Activated B cell treated with CpG ODN at 0.5 μM for 24 hours (primary cell): ENCODE data around the gene LXN. TPM values are rescaled to one million over a fixed set of nuclear protein-coding genes. Genes with fewer than 3 reads are reported as not detected.

Experiments used
- ATAC-seq: fragments of 200-7000 bp; cut with Tn5 transposase; one replicate; pipeline ENCODE4 v1.10.0; 2021; ENCODE audit warnings: low read depth, mild to moderate bottlenecking, moderate library complexity
- CTCF ChIA-PET: fragments of 350-600 bp; sonication (Branson Sonifier 250); formaldehyde crosslinking; loops from one replicate; lab custom pipeline; 2021; ENCODE audit warnings: antibody characterized with exemption; lab: Charles Lee
- POLR2A ChIA-PET: fragments of 350-600 bp; sonication (Branson Sonifier 250); formaldehyde crosslinking; loops from one replicate; lab custom pipeline; 2021; ENCODE audit warnings: antibody characterized with exemption; lab: Charles Lee
- DNase-seq: peaks from one replicate; pipeline ENCODE4 v3.0.0; 2022
- H3K27ac Mint-ChIP-seq: one replicate; pipeline ENCODE4 v1.8.0; 2020; ENCODE audit warnings: mixed read lengths
- H3K27me3 Mint-ChIP-seq: one replicate; pipeline ENCODE4 v1.8.0; 2021; ENCODE audit warnings: mixed read lengths
- H3K36me3 Mint-ChIP-seq: one replicate; pipeline ENCODE4 v1.8.0; 2021; ENCODE audit warnings: low read depth, mixed read lengths
- H3K4me1 Mint-ChIP-seq: one replicate; pipeline ENCODE4 v1.8.0; 2021; ENCODE audit warnings: mixed read lengths
- H3K4me3 Mint-ChIP-seq: one replicate; pipeline ENCODE4 v1.8.0; 2020; ENCODE audit warnings: mild to moderate bottlenecking, mixed read lengths
- H3K9me3 Mint-ChIP-seq: one replicate; pipeline ENCODE4 v1.8.0; 2020; ENCODE audit warnings: mixed read lengths
- CTCF ChIP-seq: fragments of 200-600 bp; IDR thresholded peaks from one replicate; pipeline ENCODE4 v1.8.0; 2022; ENCODE audit warnings: antibody characterized with exemption, mild to moderate bottlenecking
- intact Hi-C: fragments of 100-400 bp; cut with micrococcal nuclease; formaldehyde crosslinking; loops from one replicate; pipeline ENCODE4 v1.15.1; 2024
- total RNA-seq: library from RNA; stranded (reverse); gene quantifications from 2 replicates; pipeline ENCODE4 v1.2.3, GENCODE V29; 2022

LXN gene
- total RNA-seq, 1 donor from 2014 or later: 5.9 TPM

- ChIA-PET POLR2A (no interaction called here), CTCF (interaction anchor here (1.0 kb wide), 1 partner anchor 14 kb away, joined by 6 read pairs; no protein-coding TSS in a partner anchor)
- ATAC-seq (no peak), DNase-seq (no peak)
- Mint-ChIP-seq H3K27me3 (no peaks in the 10 kb centered on the region), H3K4me3 (no peak overlapping the region), H3K27ac (no peak overlapping the region), H3K9me3 (no peaks in the 10 kb centered on the region), H3K4me1 (peaks cover 5% of the 10 kb centered on the region), H3K36me3 (peaks cover 50% of the 10 kb centered on the region)
- intact Hi-C loops: no loop called here
- no peak for TF ChIP-seq CTCF
Measured at GRCh38 chr3:158713094-158713499, 40.6 kb upstream of the LXN start.

- no peak for DNase-seq
- intact Hi-C loops: no loop called here
- no peak for ATAC-seq
- POLR2A ChIA-PET: no interaction called here
- Mint-ChIP-seq H3K9me3 (no peaks in the 10 kb centered on the region), H3K27ac (no peak overlapping the region), H3K4me3 (no peak overlapping the region), H3K36me3 (peaks cover 54% of the 10 kb centered on the region), H3K27me3 (no peaks in the 10 kb centered on the region), H3K4me1 (peaks cover 5% of the 10 kb centered on the region)
- no peak for TF ChIP-seq CTCF
- CTCF ChIA-PET: no interaction called here
Measured at GRCh38 chr3:158712443-158712842, 40.0 kb upstream of the LXN start.

DNA sequence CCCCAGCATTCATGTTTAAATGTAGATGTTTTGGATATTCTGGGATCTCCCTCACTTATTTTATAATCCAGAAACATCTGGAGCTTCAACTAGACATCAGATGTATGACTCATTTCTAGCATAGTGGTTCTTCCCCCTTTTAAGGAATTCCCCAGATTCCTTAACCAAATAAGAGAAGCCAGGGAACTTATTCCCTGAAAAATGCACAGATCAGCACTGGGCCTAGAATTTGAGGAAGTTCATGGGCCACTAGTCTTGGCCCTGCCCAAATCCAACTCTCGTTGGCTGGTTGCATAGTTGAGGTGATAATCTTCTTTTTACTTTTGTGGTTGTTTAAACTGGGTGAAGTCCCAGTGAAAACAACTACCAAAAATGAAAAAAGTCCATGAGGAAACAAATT lies 39.4 kb upstream of the LXN start:
- ATAC-seq (no peak), DNase-seq (no peak)
- Mint-ChIP-seq H3K4me1 (peaks cover 5% of the 10 kb centered on the region), H3K36me3 (peaks cover 60% of the 10 kb centered on the region), H3K27me3 (no peaks in the 10 kb centered on the region), H3K27ac (no peak overlapping the region), H3K9me3 (no peaks in the 10 kb centered on the region), H3K4me3 (no peak overlapping the region)
- POLR2A ChIA-PET: no interaction called here
- CTCF ChIA-PET: no interaction called here
- TF ChIP-seq CTCF: no peak
- intact Hi-C loops: no loop called here

DNA sequence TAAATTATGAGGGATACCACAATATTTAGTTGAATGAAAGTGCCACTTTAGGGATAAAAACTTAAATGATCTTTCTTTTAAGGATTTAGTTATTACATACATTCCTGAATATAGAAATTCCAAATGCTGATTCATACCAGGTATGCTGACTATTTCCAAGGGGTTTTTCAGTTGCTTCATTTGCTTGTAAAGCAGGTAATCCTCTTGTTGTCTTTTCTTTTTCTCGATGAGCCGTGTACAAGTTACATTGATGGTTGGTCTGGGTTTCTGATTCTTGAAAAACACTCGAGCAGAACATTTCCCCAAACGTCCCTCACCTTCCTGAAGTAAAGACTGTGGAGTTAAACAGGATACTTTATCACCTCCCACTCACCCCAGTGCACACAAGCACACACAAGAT lies 38.2 kb upstream of the LXN start:
- no peak overlapping the region for H3K27ac Mint-ChIP-seq
- CTCF ChIA-PET: no interaction called here
- no peak for ATAC-seq

DNA sequence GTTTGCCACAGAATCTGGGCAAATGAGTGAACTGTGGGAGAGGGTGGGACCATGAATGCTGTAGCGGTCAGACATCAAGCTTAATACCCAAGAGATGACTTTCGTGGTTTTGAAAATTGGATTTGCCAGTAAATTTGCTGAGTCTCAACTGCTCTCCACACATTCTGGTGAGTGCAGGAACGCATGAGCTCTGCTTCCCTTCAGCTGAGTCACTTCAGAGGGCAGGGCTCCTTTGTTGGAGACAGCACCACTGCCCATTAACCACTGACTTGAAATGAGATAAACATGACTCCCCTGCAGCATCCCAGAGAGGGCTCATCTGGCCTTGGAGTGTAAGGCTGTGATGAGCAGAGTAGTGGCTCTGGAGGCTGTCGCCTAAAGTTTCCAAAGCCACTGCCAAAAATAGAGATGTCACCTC lies 37.2 kb upstream of the LXN start:
- Mint-ChIP-seq H3K36me3 (peaks cover 77% of the 10 kb centered on the region), H3K27me3 (no peaks in the 10 kb centered on the region), H3K4me3 (no peak overlapping the region), H3K9me3 (no peaks in the 10 kb centered on the region), H3K27ac (no peak overlapping the region), H3K4me1 (peaks cover 5% of the 10 kb centered on the region)
- CTCF ChIA-PET: no interaction called here
- ATAC-seq (no peak), DNase-seq (no peak)
- intact Hi-C loops: no loop called here
- TF ChIP-seq CTCF: no peak
- POLR2A ChIA-PET: no interaction called here

More for the DNA sequence above, 38.2 kb upstream of the LXN start:
- Mint-ChIP-seq H3K27me3 (no peaks in the 10 kb centered on the region), H3K36me3 (peaks cover 69% of the 10 kb centered on the region), H3K9me3 (no peaks in the 10 kb centered on the region), H3K4me3 (no peak overlapping the region), H3K4me1 (peaks cover 5% of the 10 kb centered on the region)
- POLR2A ChIA-PET: no interaction called here
- intact Hi-C loops: no loop called here
- no peak for DNase-seq
- no peak for TF ChIP-seq CTCF
